Measurements from ENCODE around the gene LMAN2L. TPM values are rescaled to one million over a fixed set of nuclear protein-coding genes. Genes with fewer than 3 reads are reported as not detected.

The LMAN2L gene
- total and polyA plus RNA-seq, 12 donors: 11.0 to 31.4 (median 18.8) TPM

- no peaks in the 10 kb centered on the region for H3K27me3 ChIP-seq
- TF ChIP-seq, protein P1, sequence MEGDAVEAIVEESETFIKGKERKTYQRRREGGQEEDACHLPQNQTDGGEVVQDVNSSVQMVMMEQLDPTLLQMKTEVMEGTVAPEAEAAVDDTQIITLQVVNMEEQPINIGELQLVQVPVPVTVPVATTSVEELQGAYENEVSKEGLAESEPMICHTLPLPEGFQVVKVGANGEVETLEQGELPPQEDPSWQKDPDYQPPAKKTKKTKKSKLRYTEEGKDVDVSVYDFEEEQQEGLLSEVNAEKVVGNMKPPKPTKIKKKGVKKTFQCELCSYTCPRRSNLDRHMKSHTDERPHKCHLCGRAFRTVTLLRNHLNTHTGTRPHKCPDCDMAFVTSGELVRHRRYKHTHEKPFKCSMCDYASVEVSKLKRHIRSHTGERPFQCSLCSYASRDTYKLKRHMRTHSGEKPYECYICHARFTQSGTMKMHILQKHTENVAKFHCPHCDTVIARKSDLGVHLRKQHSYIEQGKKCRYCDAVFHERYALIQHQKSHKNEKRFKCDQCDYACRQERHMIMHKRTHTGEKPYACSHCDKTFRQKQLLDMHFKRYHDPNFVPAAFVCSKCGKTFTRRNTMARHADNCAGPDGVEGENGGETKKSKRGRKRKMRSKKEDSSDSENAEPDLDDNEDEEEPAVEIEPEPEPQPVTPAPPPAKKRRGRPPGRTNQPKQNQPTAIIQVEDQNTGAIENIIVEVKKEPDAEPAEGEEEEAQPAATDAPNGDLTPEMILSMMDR (IDR thresholded peaks at IDR 0.05): no peak
- H3K4me3 ChIP-seq: peak overlapping the region in 9 of 10 donors; percentile 9 to 88 (median 63)
- H3K27ac ChIP-seq: peak overlapping the region in 6 of 10 donors; percentile 10 to 42 (median 37)
- intact Hi-C loops (cut with DNase I): loop anchor here in 6 of 10 donors (5.0 to 10.0 kb wide), 5 partner anchors 40 to 218 kb away; partner anchors contain the start of genes KANSL3 (in 4 of the 6) and CNNM3 (in 1 of the 6)
- peaks cover 8 to 46% (median 42%) of the 10 kb centered on the region in 9 donors for H3K4me1 ChIP-seq
- DNase-seq (no peak), ATAC-seq (no peak)
- 49 to 53% methylated on average over 15 of the region's 15 CpGs for WGBS, 2 donors
- no peaks in the 10 kb centered on the region for H3K36me3 ChIP-seq
- no peaks in the 10 kb centered on the region for H3K9me3 ChIP-seq
These were observed 22.9 kb upstream of the LMAN2L start for GRCh38 chr2:96762529-96763311.

DNA sequence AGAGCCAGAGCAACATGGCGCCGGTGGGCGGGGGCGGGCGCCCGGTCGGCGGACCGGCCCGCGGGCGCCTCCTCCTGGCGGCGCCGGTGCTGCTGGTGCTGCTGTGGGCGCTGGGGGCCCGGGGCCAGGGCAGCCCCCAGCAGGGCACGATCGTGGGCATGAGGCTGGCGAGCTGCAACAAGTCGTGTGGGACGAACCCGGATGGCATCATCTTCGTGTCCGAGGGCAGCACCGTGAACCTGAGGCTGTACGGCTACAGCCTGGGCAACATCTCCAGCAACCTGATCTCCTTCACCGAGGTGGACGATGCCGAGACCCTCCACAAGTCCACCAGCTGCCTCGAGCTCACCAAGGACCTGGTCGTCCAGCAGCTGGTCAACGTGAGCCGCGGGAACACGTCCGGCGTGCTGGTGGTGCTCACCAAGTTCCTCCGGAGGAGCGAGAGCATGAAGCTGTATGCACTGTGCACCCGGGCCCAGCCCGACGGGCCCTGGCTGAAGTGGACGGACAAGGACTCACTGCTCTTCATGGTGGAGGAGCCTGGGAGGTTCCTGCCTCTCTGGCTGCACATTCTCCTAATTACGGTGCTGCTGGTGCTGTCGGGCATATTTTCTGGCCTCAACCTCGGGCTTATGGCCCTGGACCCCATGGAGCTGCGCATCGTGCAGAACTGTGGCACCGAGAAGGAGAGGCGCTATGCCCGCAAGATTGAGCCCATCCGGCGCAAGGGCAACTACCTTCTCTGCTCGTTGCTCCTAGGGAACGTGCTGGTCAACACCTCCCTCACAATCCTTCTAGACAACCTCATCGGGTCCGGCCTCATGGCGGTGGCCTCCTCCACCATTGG is 21.3 kb upstream of the LMAN2L start:
- Histone ChIP-seq H3K27me3 (no peaks in the 10 kb centered on the region), H3K36me3 (no peaks in the 10 kb centered on the region), H3K27ac (peak overlapping the region; percentile 31 to 85 (median 80)), H3K9me3 (no peaks in the 10 kb centered on the region), H3K4me1 (peaks cover 8 to 46% (median 42%) of the 10 kb centered on the region in 9 donors), H3K4me3 (peak overlapping the region; percentile 57 to 88 (median 68))
- DNase-seq (peak in 1 of 2 donors; percentile 44), ATAC-seq (peak in 6 of 8 donors; percentile 18 to 43 (median 23))
- 27 to 29% methylated on average over 59 of the region's 59 CpGs for WGBS, 2 donors
- TF ChIP-seq, protein P1 (IDR thresholded peaks at IDR 0.05): peak; percentile 43 to 74 (median 55)
- intact Hi-C loops (cut with DNase I): loop anchor here in 6 of 10 donors (1.0 to 10.0 kb wide), 7 partner anchors 21 to 216 kb away; partner anchors contain the start of genes KANSL3 (in 5 of the 6), LMAN2L (in 2 of the 6) and CNNM3 (in 1 of the 6)

DNA sequence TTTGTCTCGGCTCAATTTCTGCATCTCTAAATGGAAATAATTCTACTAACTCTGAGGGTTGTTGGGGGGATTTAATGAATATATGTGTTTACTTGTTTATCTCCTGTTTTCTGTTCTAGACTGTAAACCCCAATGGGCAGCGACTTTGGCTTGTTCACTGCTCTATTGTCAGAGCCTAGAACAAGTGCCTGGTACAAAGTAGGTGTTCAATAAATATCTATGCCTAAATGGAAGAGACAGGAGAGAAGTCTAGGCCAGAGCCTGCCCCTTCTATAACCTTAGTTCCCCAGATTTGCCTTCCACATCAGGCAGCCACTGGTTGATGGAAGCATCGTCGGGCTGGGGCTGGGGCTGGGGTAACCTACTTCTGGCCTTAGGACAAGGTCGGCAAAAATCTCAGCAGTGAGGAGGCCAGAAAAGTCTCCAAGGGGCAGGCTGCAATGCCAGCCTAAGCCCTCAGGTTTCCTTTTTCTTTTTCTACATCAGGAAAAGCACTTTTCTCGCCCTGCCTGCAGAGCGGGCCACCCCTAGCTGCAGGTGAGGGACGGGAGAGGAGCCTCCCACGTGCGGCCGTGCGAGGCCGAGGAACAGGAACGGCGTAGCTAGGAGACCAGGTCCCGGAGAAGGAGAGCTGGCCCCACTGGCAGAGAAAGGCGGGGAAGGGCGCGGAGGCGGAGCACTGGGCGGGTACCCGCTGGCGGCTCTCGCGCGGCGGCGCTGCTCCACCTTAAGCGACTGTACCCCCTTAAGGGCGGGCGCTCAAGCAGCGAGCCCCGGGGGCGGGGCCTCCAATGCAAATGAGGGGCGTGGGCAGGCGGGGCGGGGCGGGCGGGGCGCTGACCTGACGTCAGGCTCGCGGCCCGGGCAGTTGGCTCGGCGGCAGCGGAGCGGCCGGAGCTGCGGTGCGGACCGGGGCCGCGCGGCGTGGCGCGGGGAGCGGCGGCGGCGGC is 20.4 kb upstream of the LMAN2L start, which contains the start of gene CNNM4:
TSS of gene CNNM4 (plus strand) at position 867 of the 950 bp plus-strand sequence. CDS start 98 bp downstream, outside the sequence.
- WGBS, 2 donors: 4 to 6% methylated on average over 60 to 62 of the region's 62 CpGs
- Histone ChIP-seq H3K27ac (peak within 1 kb of the TSS; percentile 31 to 85 (median 80)), H3K4me1 (peaks cover 8 to 46% (median 42%) of the 10 kb centered on the region in 9 donors), H3K9me3 (no peaks in the 10 kb centered on the region), H3K27me3 (no peaks in the 10 kb centered on the region), H3K4me3 (peak within 1 kb of the TSS; percentile 57 to 88 (median 68)), H3K36me3 (no peaks in the 10 kb centered on the region)
- DNase-seq (peak; percentile 92 to 95), ATAC-seq (peak; percentile 93 to 96 (median 96))
- intact Hi-C loops (cut with DNase I): loop anchor here in 6 of 10 donors (1.0 to 10.0 kb wide), 7 partner anchors 20 to 216 kb away; partner anchors contain the start of genes KANSL3 (in 5 of the 6), LMAN2L (in 2 of the 6) and CNNM3 (in 1 of the 6)
- TF ChIP-seq, protein P1 (IDR thresholded peaks at IDR 0.05): peak in 1 of 9 donors; percentile 14

Measured in heart right ventricle (tissue), 16 donors.